Ureter (tissue), 1 donor: ENCODE results near the gene IGLL1. TPM values are rescaled to one million over a fixed set of nuclear protein-coding genes. Genes with fewer than 3 reads are reported as not detected.

Experiments used
- DNase-seq: peaks from one replicate; pipeline ENCODE4 v3.0.0-alpha.2; 2020; ENCODE audit warnings: low spot score
- total RNA-seq: library from RNA; stranded (reverse); gene quantifications from one replicate; pipeline ENCODE4 v1.2.4, GENCODE V29; 2023
- donor health status: DM: yes; HTN: yes; CAD: no.

IGLL1 gene
- total RNA-seq, 1 donor from 2014 or later = not detected

DNA sequence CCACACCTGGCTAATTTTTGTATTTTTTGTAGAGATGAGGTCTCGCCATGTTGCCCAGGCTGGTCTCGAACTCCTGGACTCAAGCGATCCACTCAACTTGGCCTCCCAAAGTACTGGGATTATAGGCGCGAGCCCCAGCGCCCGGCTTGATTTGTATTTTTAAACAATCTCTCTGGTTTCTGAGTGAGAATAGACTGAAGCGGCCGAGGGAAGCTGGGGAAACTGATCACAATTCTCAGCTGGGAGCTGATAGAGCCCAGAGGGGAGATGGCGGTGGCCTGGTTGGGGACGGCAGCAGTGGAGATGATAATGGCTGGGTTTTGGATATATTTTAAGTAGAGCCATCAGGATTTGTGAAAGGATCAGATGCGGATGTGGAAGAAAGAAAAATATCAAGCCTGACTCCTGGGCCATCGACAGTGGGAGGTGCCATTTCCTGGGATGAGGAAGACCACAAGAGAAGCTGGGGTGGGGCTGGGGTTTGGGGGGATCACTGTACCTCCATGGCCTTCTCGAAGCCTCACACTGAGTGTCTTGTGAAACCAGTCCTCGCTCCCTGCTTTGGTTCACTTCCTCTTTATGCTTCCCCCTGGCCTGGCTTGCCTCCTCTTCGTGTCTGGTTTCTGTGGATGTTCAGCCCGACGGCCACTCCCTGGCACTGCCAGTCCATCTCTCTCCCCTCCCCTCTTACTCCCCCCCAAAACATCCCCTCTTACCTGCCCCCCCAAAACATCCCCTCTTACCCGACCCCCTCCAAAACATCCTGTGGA lies 51.9 kb downstream of the IGLL1 start:
- no peak for DNase-seq

- no peak for DNase-seq
Measured at GRCh38 chr22:23526596-23527316, 53.3 kb downstream of the IGLL1 start.

GRCh38 chr22:23525510-23525909 lies 54.6 kb downstream of the IGLL1 start:
- DNase-seq = no peak

- DNase-seq = no peak
Measured at GRCh38 chr22:23524226-23524625, 55.9 kb downstream of the IGLL1 start.

- no peak for DNase-seq
Measured at GRCh38 chr22:23523713-23524112, 56.4 kb downstream of the IGLL1 start.

Other genes with a start within 250 kb of the IGLL1 start
- gene DRICH1, start 52.0 kb upstream of the IGLL1 start, total RNA-seq = 2.3 TPM
- gene RGL4, start 110.7 kb upstream of the IGLL1 start, total RNA-seq = not detected
- gene ZNF70, start 170.8 kb upstream of the IGLL1 start, total RNA-seq = 9.0 TPM
- not detected for gene VPREB3, start 174.1 kb upstream of the IGLL1 start, total RNA-seq
- 0.18 TPM for gene C22orf15, start 182.7 kb upstream of the IGLL1 start, total RNA-seq
- 232 TPM for gene CHCHD10, start 187.7 kb upstream of the IGLL1 start, total RNA-seq
- gene MMP11, start 192.6 kb upstream of the IGLL1 start, total RNA-seq = 1.5 TPM
- gene SMARCB1, start 206.7 kb upstream of the IGLL1 start, total RNA-seq = 74.0 TPM